Right atrium auricular region (tissue), 2 donors: ENCODE measurements around the gene GRIA3. TPM values are rescaled to one million over a fixed set of nuclear protein-coding genes. Genes with fewer than 3 reads are reported as not detected.

ENCODE experiments used
- DNase-seq: peaks from one replicate; pipeline ENCODE4 v3.0.0-alpha.2; 2019; ENCODE audit warnings: low spot score
- H3K27ac ChIP-seq, 2 donors: fragments of 200-600 bp; sonication (generic); 1 replicate in 1 of 2; 2 replicates in 1 of 2; pipeline ENCODE4 v1.5.1; 2016 to 2019
- H3K27me3 ChIP-seq, 2 donors: fragments of 200-600 bp; sonication (generic); one replicate each; pipeline versions ENCODE4 v1.5.1 to v1.6.0; 2017 to 2019
- H3K36me3 ChIP-seq: fragments of 200-600 bp; sonication (generic); one replicate; pipeline ENCODE4 v1.5.1; 2016
- H3K4me1 ChIP-seq, 2 donors: fragments of 200-600 bp; sonication (generic); one replicate each; pipeline versions ENCODE4 v1.5.1 to v1.6.0; 2017 to 2019
- H3K4me3 ChIP-seq, 2 donors: fragments of 200-600 bp; sonication (generic); 1 replicate in 1 of 2; 2 replicates in 1 of 2; pipeline ENCODE4 v1.5.1; 2017 to 2019; ENCODE audit warnings: mild to moderate bottlenecking in 1 of 2, moderate library complexity in 1 of 2
- H3K9me3 ChIP-seq, 2 donors: fragments of 200-600 bp; sonication (generic); one replicate each; pipeline ENCODE4 v1.5.1; 2019
- total RNA-seq, 2 donors: library from RNA; depleted of rRNA; stranded (reverse); fragments of >200 nt; gene quantifications; one replicate each; pipeline ENCODE4 v1.1.0, GENCODE V29; 2016
- TF ChIP-seq, protein P1 (sequence below), 2 donors: fragments of 200-600 bp; sonication (generic); IDR thresholded peaks; one replicate each; pipeline ENCODE4 v1.5.1; 2019; ENCODE audit warnings: antibody characterized with exemption in 2 of 2

GRIA3 gene
- total RNA-seq, 2 donors from 2014 or later: 0.74 to 1.0 TPM

DNA sequence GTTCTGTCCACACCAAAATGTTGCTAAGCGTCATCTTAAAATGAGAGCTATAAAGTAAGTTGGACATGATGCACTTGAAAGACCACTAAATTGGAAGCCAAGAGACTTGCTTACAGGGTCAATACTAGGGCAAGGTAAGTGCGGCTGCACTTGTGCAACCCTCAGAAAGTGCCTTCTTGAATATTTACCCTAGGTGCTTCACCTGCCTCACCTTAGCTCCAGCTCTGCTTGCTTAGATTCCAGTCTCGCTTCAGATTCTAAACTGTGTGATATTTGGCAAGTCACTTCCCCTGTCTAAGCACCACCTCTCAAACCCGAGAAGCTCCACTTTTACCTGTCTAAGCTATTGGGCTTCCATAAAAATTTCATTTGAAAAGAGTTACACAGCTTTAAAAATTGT lies 136.5 kb downstream of the GRIA3 start:
- DNase-seq: no peak
- Histone ChIP-seq H3K27ac (no peak overlapping the region), H3K4me1 (no peaks in the 10 kb centered on the region), H3K27me3 (no peaks in the 10 kb centered on the region), H3K36me3 (no peaks in the 10 kb centered on the region), H3K4me3 (no peak overlapping the region), H3K9me3 (no peaks in the 10 kb centered on the region)
- TF ChIP-seq, protein P1, sequence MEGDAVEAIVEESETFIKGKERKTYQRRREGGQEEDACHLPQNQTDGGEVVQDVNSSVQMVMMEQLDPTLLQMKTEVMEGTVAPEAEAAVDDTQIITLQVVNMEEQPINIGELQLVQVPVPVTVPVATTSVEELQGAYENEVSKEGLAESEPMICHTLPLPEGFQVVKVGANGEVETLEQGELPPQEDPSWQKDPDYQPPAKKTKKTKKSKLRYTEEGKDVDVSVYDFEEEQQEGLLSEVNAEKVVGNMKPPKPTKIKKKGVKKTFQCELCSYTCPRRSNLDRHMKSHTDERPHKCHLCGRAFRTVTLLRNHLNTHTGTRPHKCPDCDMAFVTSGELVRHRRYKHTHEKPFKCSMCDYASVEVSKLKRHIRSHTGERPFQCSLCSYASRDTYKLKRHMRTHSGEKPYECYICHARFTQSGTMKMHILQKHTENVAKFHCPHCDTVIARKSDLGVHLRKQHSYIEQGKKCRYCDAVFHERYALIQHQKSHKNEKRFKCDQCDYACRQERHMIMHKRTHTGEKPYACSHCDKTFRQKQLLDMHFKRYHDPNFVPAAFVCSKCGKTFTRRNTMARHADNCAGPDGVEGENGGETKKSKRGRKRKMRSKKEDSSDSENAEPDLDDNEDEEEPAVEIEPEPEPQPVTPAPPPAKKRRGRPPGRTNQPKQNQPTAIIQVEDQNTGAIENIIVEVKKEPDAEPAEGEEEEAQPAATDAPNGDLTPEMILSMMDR (IDR thresholded peaks at IDR 0.05): no peak

DNA sequence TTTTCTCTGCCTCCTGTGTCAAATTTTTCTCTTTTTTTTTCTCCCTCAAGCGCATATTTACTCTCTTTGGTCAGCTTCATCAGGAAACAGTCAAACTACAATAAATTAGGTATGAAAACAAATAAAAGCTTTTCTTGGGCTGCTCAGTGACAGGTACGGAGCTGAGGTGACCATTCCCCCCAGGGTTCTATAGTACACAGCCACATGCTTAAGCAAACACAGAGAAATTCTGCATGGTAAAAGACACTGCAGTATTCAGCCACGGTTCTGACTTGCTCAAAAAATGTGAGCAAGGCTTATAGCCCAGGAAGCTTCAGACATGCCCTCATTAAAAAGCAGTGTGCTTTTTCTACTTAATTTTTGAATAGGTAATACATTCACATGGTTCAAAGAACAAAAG lies 138.5 kb downstream of the GRIA3 start:
- H3K9me3 ChIP-seq: no peaks in the 10 kb centered on the region
- no peaks in the 10 kb centered on the region for H3K36me3 ChIP-seq
- H3K27me3 ChIP-seq: no peaks in the 10 kb centered on the region
- no peak overlapping the region for H3K4me3 ChIP-seq
- no peak overlapping the region for H3K27ac ChIP-seq
- no peak for DNase-seq
- TF ChIP-seq, protein P1 (IDR thresholded peaks at IDR 0.05): no peak
- H3K4me1 ChIP-seq: no peaks in the 10 kb centered on the region

DNA sequence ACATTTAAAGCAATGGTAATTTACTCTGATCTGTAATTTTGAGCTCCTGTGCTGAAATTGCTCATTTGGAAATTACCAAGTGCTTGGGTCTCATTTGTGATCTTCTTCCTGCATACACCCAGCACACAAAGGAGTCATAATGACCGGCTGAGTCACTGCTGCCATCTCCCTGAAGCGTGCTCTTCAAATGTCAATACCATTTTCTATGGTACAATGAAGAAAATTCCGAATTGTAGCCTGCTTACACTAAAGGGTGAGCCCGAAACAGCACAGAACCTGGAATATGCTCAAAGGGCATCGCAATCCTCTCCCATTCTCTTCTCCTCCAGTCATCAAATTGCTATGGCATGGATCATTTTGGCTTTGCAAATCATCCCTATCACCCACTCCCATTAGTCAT lies 140.5 kb downstream of the GRIA3 start:
- TF ChIP-seq, protein P1 (IDR thresholded peaks at IDR 0.05): no peak
- H3K27ac ChIP-seq: no peak overlapping the region
- no peak overlapping the region for H3K4me3 ChIP-seq
- H3K27me3 ChIP-seq: no peaks in the 10 kb centered on the region
- H3K9me3 ChIP-seq: no peaks in the 10 kb centered on the region
- H3K36me3 ChIP-seq: no peaks in the 10 kb centered on the region
- H3K4me1 ChIP-seq: no peaks in the 10 kb centered on the region
- DNase-seq: no peak

DNA sequence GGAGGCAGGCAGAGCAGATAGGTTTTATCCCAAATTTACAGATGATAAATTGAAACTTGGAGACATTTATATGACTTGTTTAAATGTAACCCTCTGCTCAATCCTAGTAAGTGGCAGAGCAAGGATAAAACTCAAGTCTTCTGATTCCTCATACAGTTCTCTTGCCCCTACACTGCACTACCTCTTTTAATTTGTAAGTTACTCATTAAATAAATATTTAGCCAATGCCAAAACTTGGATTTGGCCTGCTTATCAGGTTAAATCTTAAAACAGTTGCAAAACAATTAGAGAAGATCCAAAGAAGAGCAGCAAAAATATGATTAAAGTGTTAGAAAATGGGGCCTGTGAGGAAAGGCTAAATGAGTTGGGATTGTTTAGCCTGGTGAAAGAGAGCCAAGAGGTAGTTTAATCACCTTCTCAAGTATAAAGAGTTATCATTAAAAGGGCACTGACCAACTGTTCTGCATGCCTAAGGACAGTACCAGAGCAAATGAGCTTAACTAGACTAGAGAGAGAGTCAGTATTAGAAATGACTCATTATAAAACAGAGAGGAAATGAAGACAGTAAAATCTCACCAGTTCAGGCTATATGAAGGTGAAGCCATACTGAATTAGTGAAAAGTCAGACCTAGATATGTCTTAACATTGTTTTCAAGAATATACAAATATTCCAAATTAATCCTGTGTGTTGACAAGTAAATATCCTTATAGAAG lies 146.3 kb downstream of the GRIA3 start:
- no peak overlapping the region for H3K27ac ChIP-seq
- no peaks in the 10 kb centered on the region for H3K9me3 ChIP-seq
- H3K36me3 ChIP-seq: no peaks in the 10 kb centered on the region
- no peaks in the 10 kb centered on the region for H3K4me1 ChIP-seq
- no peak overlapping the region for H3K4me3 ChIP-seq
- no peaks in the 10 kb centered on the region for H3K27me3 ChIP-seq
- no peak for DNase-seq
- TF ChIP-seq, protein P1 (IDR thresholded peaks at IDR 0.05): no peak

DNA sequence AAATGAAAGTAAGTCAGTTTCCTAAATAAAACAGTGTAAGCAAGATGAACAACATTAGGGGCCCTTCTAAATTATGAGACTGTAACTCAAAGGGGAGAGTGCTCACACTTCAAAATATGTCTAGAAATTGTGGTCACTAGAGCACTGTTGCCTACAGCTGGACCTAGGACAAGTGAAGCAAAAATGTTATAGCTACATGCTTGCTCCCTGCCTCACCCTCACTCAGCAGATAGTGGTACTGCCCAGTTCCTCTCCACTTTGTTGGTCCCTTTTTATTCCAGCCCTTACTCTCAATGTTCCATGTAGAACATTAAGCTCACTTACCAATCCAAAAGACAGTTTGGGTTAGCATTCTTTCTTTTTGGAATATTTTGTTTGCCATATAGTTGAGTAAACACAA lies 147.3 kb downstream of the GRIA3 start:
- no peak overlapping the region for H3K27ac ChIP-seq
- DNase-seq: no peak
- H3K4me1 ChIP-seq: no peaks in the 10 kb centered on the region
- no peak overlapping the region for H3K4me3 ChIP-seq
- TF ChIP-seq, protein P1 (IDR thresholded peaks at IDR 0.05): no peak
- no peaks in the 10 kb centered on the region for H3K36me3 ChIP-seq
- H3K9me3 ChIP-seq: no peaks in the 10 kb centered on the region
- H3K27me3 ChIP-seq: no peaks in the 10 kb centered on the region

DNA sequence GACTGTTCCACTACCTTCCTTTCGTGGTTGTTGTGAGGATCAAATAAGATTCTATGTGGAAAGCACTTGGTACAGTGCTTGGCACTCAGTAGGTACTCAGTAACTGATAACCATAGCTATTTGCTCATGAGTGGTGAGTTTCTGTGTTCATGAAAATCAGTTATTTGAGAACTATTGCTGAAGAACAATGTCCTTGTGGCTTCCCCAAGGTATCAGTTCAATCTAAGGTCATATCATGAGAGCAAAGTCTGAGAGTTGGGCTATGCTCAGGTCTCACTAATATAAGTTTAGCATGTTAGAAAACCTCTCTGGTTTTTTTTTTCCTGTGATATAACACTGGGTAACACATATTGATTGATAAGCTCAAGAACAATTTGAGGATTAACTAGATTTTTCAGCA lies 147.8 kb downstream of the GRIA3 start:
- DNase-seq: no peak
- TF ChIP-seq, protein P1 (IDR thresholded peaks at IDR 0.05): no peak

More for the DNA sequence above, 147.8 kb downstream of the GRIA3 start:
- Histone ChIP-seq H3K9me3 (no peaks in the 10 kb centered on the region), H3K27me3 (no peaks in the 10 kb centered on the region), H3K4me3 (no peak overlapping the region), H3K4me1 (no peaks in the 10 kb centered on the region), H3K36me3 (no peaks in the 10 kb centered on the region), H3K27ac (no peak overlapping the region)
